GM12878 (cell line): Measurements from ENCODE around the gene S100A12. TPM values are rescaled to one million over a fixed set of nuclear protein-coding genes. Genes with fewer than 3 reads are reported as not detected.

Experiments used
- ATAC-seq: fragments of 200-7000 bp; cut with Tn5 transposase; 3 replicates; pipeline ENCODE4 v1.9.1; 2020; ENCODE audit warnings: mild to moderate bottlenecking, moderate library complexity
- BruUV-seq: library from RNA; stranded (reverse); fragments of 400-500 nt; replicated peaks from 2 replicates; lab custom pipeline; 2021; lab: Mats Ljungman, UMichigan
- CTCF ChIA-PET: fragments of 300-600 bp; sonication (Branson Sonifier 250); formaldehyde crosslinking; extraction: SDS; loops from one replicate; lab custom pipeline; 2021; ENCODE audit warnings: inconsistent platforms; lab: Yijun Ruan, JAX
- POLR2A ChIA-PET: fragments of 350-600 bp; formaldehyde crosslinking; extraction: SDS; loops from one replicate; lab custom pipeline; 2021; ENCODE audit warnings: inconsistent platforms; lab: Charles Lee
- RAD21 ChIA-PET: fragments of 300-600 bp; sonication (Branson Sonifier 250); formaldehyde crosslinking; loops from one replicate; lab custom pipeline; 2023; ENCODE audit warnings: antibody characterized with exemption; ENCODE audit not compliant: unreplicated experiment; lab: Charles Lee
- SMC1A ChIA-PET: fragments of 300-600 bp; sonication (Branson Sonifier 250); formaldehyde crosslinking; loops from one replicate; lab custom pipeline; 2023; ENCODE audit not compliant: unreplicated experiment, uncharacterized antibody; lab: Charles Lee
- DNase-seq: peaks from one replicate; pipeline ENCODE4 v3.0.0-alpha.2; 2011; ENCODE audit warnings: low read depth, low spot score
- FAIRE-seq: peaks from 3 replicates; lab custom pipeline; 2011; peaks lifted over from hg19 to GRCh38; lab: Jason Lieb, UNC
- H2AFZ ChIP-seq: 2 replicates; pipeline ENCODE4 v1.6.0; 2011; ENCODE audit warnings: low read depth, low read length, control low read depth; ENCODE audit not compliant: control insufficient read depth
- H3K27ac ChIP-seq: 2 replicates; pipeline ENCODE4 v1.5.1; 2011; ENCODE audit warnings: control low read depth; ENCODE audit not compliant: control insufficient read depth, insufficient read depth
- H3K27me3 ChIP-seq, 2 experiments: replicated peaks in 1 of 2; 2 replicates each; pipeline versions ENCODE4 v1.6.0 to v1.6.1; 2011; ENCODE audit warnings: low read length in 1 of 2; ENCODE audit not compliant: control insufficient read depth in 2 of 2, insufficient read depth in 2 of 2
- H3K36me3 ChIP-seq, 2 experiments: 2 replicates each; pipeline ENCODE4 v1.5.1; 2011; ENCODE audit warnings: low read length in 1 of 2; ENCODE audit not compliant: control insufficient read depth in 2 of 2, insufficient read depth in 2 of 2
- H3K4me1 ChIP-seq: 2 replicates; pipeline ENCODE4 v1.6.1; 2011; ENCODE audit warnings: mild to moderate bottlenecking, low read length, moderate library complexity, mixed read lengths; ENCODE audit not compliant: control insufficient read depth, insufficient read depth
- H3K4me2 ChIP-seq: 2 replicates; pipeline ENCODE4 v1.6.0; 2011; ENCODE audit warnings: control low read depth; ENCODE audit not compliant: control insufficient read depth, insufficient read depth
- H3K4me3 ChIP-seq: fragments of 200-600 bp; sonication (generic); 2 replicates; pipeline ENCODE4 v1.5.1; 2016
- H3K79me2 ChIP-seq: 2 replicates; pipeline ENCODE4 v1.6.0; 2011; ENCODE audit warnings: low read length; ENCODE audit not compliant: control insufficient read depth, insufficient read depth
- H3K9ac ChIP-seq: 2 replicates; pipeline ENCODE4 v1.8.0; 2011; ENCODE audit warnings: low read length, control low read depth, mixed read lengths; ENCODE audit not compliant: control insufficient read depth, insufficient read depth
- H3K9me3 ChIP-seq: replicated peaks from 3 replicates; pipeline ENCODE4 v1.5.1; 2011; ENCODE audit warnings: mild to moderate bottlenecking, low read length; ENCODE audit not compliant: control insufficient read depth, insufficient read depth
- H4K20me1 ChIP-seq: 2 replicates; pipeline ENCODE4 v1.6.0; 2011; ENCODE audit not compliant: control insufficient read depth, insufficient read depth
- DPF2 ChIP-seq: fragments of 450-650 bp; IDR thresholded peaks from 2 replicates; pipeline ENCODE4 v1.6.1; 2017; ENCODE audit warnings: mild to moderate bottlenecking
- GABPA ChIP-seq: IDR thresholded peaks from 2 replicates; pipeline ENCODE4 v1.6.1; 2014; ENCODE audit warnings: antibody characterized with exemption, low read depth, mild to moderate bottlenecking, inconsistent platforms
- GATAD2B ChIP-seq: fragments of 450-650 bp; conservative IDR thresholded peaks from 2 replicates; pipeline ENCODE4 v1.6.1; 2017; ENCODE audit warnings: low read depth, mild to moderate bottlenecking, moderate library complexity
- HDAC2 ChIP-seq: fragments of 200-600 bp; sonication (generic); IDR thresholded peaks from 2 replicates; pipeline ENCODE4 v1.6.1; 2017
- JUND ChIP-seq: IDR thresholded peaks from 2 replicates; pipeline ENCODE4 v1.6.1; 2012; ENCODE audit warnings: low read depth, mild to moderate bottlenecking, low read length, improper control_type of control experiment, moderate library complexity
- KLF5 ChIP-seq: fragments of 450-650 bp; IDR thresholded peaks from 2 replicates; pipeline ENCODE4 v1.6.1; 2014; ENCODE audit warnings: mild to moderate bottlenecking; ENCODE audit not compliant: partially characterized antibody
- MAX ChIP-seq: IDR thresholded peaks from 2 replicates; pipeline ENCODE4 v1.6.1; 2012; ENCODE audit warnings: low read depth, low read length, improper control_type of control experiment
- NFXL1 ChIP-seq: fragments of 450-650 bp; IDR thresholded peaks from 2 replicates; pipeline ENCODE4 v1.6.1; 2017; ENCODE audit warnings: antibody characterized with exemption, mild to moderate bottlenecking, borderline replicate concordance
- NFYB ChIP-seq: IDR thresholded peaks from 2 replicates; pipeline ENCODE4 v1.6.1; 2011; ENCODE audit warnings: low read depth, mild to moderate bottlenecking, low read length, improper control_type of control experiment, moderate library complexity; ENCODE audit not compliant: insufficient read depth
- NRF1 ChIP-seq: conservative IDR thresholded peaks from 2 replicates; pipeline ENCODE4 v1.6.1; 2011; ENCODE audit warnings: mild to moderate bottlenecking, low read depth, low read length, improper control_type of control experiment
- RBBP5 ChIP-seq: fragments of 200-600 bp; sonication (generic); conservative IDR thresholded peaks from 2 replicates; pipeline ENCODE4 v1.6.1; 2016
- RCOR1 ChIP-seq: conservative IDR thresholded peaks from 2 replicates; pipeline ENCODE4 v1.6.1; 2012; ENCODE audit warnings: low read depth, low read length, improper control_type of control experiment
- SMAD5 ChIP-seq: IDR thresholded peaks from 2 replicates; pipeline ENCODE4 v1.6.1; 2016; ENCODE audit warnings: antibody characterized with exemption, low read depth
- SRF ChIP-seq, 2 experiments: IDR thresholded peaks; 2 replicates each; pipeline ENCODE4 v1.6.1; 2011; ENCODE audit warnings: low read depth in 2 of 2, low read length in 2 of 2, mild to moderate bottlenecking in 1 of 2, moderate library complexity in 1 of 2
- WGBS: methylation state at CpG from one replicate; pipeline ENCODE4 v1.1.6; 2016; ENCODE audit warnings: low lambda C conversion rate; ENCODE audit not compliant: insufficient replicate concordance, insufficient coverage; ENCODE audit errors: missing lambda C conversion rate; 5-methylcytosine and 5-hydroxymethylcytosine counted together
- in situ Hi-C: fragments of 300-500 bp; cut with MboI; formaldehyde crosslinking; loops from 9 replicates; pipeline ENCODE4 v1.14.3; 2018; ENCODE audit warnings: mixed read lengths
- intact Hi-C: fragments of 100-400 bp; cut with micrococcal nuclease; formaldehyde crosslinking; loops from one replicate; pipeline ENCODE4 v1.14.2; 2022; ENCODE audit not compliant: unreplicated experiment
- polyA plus RNA-seq, 11 experiments: library from polyadenylated mRNA; depleted of rRNA in 4 of 11; unstranded in 6 of 11; stranded (reverse) in 5 of 11; fragments of >200 nt; fragmentation: Nextera tagmentation in 4 of 11; fragmentation: Illumina TruSeq in 1 of 11; extraction: Ambion mirVana in 4 of 11; extraction: Trizol in 1 of 11; gene quantifications; 1 replicate in 1 of 11; 2 replicates in 10 of 11; pipeline versions ENCODE4 v1.2.1 to v1.2.3, GENCODE V29; 2011 to 2016; ENCODE audit warnings: inconsistent platforms in 2 of 11, missing spikeins in 2 of 11, low read depth in 1 of 11
- total RNA-seq, 4 experiments: library from RNA; depleted of rRNA in 3 of 4; stranded (reverse); fragments of >200 nt in 3 of 4; fragmentation: Illumina TruSeq in 1 of 4; extraction: Trizol in 1 of 4; gene quantifications; 2 replicates each; pipeline versions ENCODE4 v1.2.1 to v1.2.3, GENCODE V29; 2013 to 2021
- TF ChIP-seq, protein P1 (sequence below): fragments of 150-350 bp; IDR thresholded peaks from 2 replicates; pipeline ENCODE4 v1.6.1; 2014; ENCODE audit warnings: mild to moderate bottlenecking, low read depth, low read length

The S100A12 gene
- total and polyA plus RNA-seq, 10 of the 15 experiments (the other 5 are each of a cell fraction or from before 2014, with no cell fraction given) = not detected

GRCh38 chr1:153363641-153364040 is 11.8 kb downstream of the S100A12 start:
- TF ChIP-seq NFXL1 (no peak), RBBP5 (no peak), SMAD5 (no peak), NFYB (no peak), HDAC2 (no peak), JUND (no peak), KLF5 (no peak), RCOR1 (no peak), GATAD2B (no peak), GABPA (no peak), NRF1 (no peak), DPF2 (no peak), SRF (IDR thresholded peaks at IDR 0.05; ENCODE audit: low read depth in 2 of 2, low read length in 2 of 2) (no peak), MAX (no peak)
- TF ChIP-seq, protein P1, sequence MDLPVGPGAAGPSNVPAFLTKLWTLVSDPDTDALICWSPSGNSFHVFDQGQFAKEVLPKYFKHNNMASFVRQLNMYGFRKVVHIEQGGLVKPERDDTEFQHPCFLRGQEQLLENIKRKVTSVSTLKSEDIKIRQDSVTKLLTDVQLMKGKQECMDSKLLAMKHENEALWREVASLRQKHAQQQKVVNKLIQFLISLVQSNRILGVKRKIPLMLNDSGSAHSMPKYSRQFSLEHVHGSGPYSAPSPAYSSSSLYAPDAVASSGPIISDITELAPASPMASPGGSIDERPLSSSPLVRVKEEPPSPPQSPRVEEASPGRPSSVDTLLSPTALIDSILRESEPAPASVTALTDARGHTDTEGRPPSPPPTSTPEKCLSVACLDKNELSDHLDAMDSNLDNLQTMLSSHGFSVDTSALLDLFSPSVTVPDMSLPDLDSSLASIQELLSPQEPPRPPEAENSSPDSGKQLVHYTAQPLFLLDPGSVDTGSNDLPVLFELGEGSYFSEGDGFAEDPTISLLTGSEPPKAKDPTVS = no peak
- no TSS peak for BruUV-seq
- POLR2A ChIA-PET = no interaction called here

More at GRCh38 chr1:153363641-153364040, 11.8 kb downstream of the S100A12 start:
- intact Hi-C loops (no loop called here), in situ Hi-C loops (no loop called here)
- CTCF ChIA-PET = interaction anchor here (1.8 kb wide), 1 partner anchor 52 kb away, joined by 3 read pairs; no protein-coding TSS in a partner anchor
- H3K36me3 ChIP-seq = no peaks in the 10 kb centered on the region
- no peak for FAIRE-seq
- DNase-seq = no peak
- H4K20me1 ChIP-seq = no peaks in the 10 kb centered on the region
- no peak overlapping the region for H3K4me3 ChIP-seq
- no peak overlapping the region for H2AFZ ChIP-seq
- WGBS = 0% methylated on average over 3 of the region's 3 CpGs
- H3K4me1 ChIP-seq = no peaks in the 10 kb centered on the region
- no peaks in the 10 kb centered on the region for H3K27me3 ChIP-seq
- no peaks in the 10 kb centered on the region for H3K9me3 ChIP-seq
- SMC1A ChIA-PET = interaction anchor here (1.9 kb wide), 1 partner anchor 11 kb away, joined by 5 read pairs; no protein-coding TSS in a partner anchor
- no peak overlapping the region for H3K27ac ChIP-seq
- RAD21 ChIA-PET = no interaction called here
- no peak for ATAC-seq
- no peak overlapping the region for H3K4me2 ChIP-seq
- H3K9ac ChIP-seq = no peak overlapping the region
- no peaks in the 10 kb centered on the region for H3K79me2 ChIP-seq
